GM12872 (cell line): Measurements from ENCODE around the gene RPSA.

ENCODE experiments used
- CTCF ChIP-seq: IDR thresholded peaks from 3 replicates; pipeline ENCODE4 v1.5.1; 2011; ENCODE audit warnings: low read depth, mild to moderate bottlenecking, low read length, moderate library complexity; ENCODE audit not compliant: insufficient read depth

Gene RPSA

GRCh38 chr3:39460677-39461076, 54.2 kb downstream of the RPSA start:
- TF ChIP-seq CTCF = no peak
